ENCODE measurements around the gene DEAF1. TPM values are rescaled to one million over a fixed set of nuclear protein-coding genes. Genes with fewer than 3 reads are reported as not detected.

The DEAF1 gene
- total and polyA plus RNA-seq, 2 of the 13 experiments (the other 11 are each of a cell fraction or from before 2014, with no cell fraction given): 22.3 to 29.6 TPM

DNA sequence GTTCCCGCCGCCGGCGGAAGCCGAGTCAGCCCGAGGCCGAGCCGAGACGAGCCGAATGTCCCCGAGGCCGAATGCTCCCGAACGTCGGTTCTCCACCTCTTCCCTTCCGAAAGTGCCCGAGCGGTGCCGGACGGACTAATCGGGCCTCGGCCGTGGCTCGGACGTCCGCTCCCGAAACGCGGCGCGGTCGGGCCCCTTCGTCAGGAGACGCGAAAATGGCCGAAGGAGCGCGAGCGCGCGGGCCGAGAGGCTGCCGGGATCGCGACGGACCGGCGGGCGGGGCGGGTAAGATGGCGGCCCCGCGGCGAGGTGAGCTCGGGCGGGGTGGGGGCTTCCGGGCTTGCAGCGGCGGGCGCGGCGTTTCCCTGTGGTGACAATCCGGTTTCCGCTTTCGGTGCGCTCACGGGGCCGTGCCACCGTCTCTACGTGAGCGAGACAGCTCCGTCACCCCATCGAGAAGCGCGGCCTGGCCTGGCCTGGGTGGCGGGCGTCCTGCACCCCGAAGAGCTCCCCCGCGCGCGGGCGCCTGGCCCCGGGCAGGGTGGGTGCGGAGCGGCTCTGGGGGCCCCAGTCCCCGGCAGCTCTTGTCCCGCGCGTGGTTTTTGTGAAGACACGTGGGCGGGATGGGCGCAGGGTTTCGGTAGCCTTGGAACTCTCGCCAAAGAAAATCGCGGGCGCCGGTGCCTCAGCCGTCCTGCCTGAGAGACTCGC, 671 bp upstream of the DEAF1 start, which contains the start of gene TMEM80 (continued):
- TF ChIP-seq, protein P1, sequence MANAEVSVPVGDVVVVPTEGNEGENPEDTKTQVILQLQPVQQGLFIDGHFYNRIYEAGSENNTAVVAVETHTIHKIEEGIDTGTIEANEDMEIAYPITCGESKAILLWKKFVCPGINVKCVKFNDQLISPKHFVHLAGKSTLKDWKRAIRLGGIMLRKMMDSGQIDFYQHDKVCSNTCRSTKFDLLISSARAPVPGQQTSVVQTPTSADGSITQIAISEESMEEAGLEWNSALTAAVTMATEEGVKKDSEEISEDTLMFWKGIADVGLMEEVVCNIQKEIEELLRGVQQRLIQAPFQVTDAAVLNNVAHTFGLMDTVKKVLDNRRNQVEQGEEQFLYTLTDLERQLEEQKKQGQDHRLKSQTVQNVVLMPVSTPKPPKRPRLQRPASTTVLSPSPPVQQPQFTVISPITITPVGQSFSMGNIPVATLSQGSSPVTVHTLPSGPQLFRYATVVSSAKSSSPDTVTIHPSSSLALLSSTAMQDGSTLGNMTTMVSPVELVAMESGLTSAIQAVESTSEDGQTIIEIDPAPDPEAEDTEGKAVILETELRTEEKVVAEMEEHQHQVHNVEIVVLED (CRISPR knock-in tag; IDR thresholded peaks at IDR 0.05; ENCODE audit: borderline replicate concordance): peak; percentile 76
- peak; percentile 34; the same call in 1 of the 2 replicates for TF ChIP-seq MEIS2 (CRISPR knock-in tag; IDR thresholded peaks at IDR 0.05)
- no peak for TF ChIP-seq EP300 (IDR thresholded peaks at IDR 0.05; ENCODE audit: low read depth in 2 of 2, low read length in 2 of 2)
- TF ChIP-seq EP300 (CRISPR knock-in tag; IDR thresholded peaks at IDR 0.05; ENCODE audit: borderline replicate concordance): no peak
- TF ChIP-seq, protein P2, sequence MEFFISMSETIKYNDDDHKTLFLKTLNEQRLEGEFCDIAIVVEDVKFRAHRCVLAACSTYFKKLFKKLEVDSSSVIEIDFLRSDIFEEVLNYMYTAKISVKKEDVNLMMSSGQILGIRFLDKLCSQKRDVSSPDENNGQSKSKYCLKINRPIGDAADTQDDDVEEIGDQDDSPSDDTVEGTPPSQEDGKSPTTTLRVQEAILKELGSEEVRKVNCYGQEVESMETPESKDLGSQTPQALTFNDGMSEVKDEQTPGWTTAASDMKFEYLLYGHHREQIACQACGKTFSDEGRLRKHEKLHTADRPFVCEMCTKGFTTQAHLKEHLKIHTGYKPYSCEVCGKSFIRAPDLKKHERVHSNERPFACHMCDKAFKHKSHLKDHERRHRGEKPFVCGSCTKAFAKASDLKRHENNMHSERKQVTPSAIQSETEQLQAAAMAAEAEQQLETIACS (CRISPR knock-in tag; IDR thresholded peaks at IDR 0.05): peak; percentile 64
- TF ChIP-seq AGO1 (IDR thresholded peaks at IDR 0.05; ENCODE audit: low read depth, low read length, poor library complexity, severe bottlenecking): peak; percentile 99
- no peak; the same call in 1 of the 2 replicates for TF ChIP-seq SP2 (CRISPR knock-in tag; IDR thresholded peaks at IDR 0.05)
- TF ChIP-seq, protein P3, sequence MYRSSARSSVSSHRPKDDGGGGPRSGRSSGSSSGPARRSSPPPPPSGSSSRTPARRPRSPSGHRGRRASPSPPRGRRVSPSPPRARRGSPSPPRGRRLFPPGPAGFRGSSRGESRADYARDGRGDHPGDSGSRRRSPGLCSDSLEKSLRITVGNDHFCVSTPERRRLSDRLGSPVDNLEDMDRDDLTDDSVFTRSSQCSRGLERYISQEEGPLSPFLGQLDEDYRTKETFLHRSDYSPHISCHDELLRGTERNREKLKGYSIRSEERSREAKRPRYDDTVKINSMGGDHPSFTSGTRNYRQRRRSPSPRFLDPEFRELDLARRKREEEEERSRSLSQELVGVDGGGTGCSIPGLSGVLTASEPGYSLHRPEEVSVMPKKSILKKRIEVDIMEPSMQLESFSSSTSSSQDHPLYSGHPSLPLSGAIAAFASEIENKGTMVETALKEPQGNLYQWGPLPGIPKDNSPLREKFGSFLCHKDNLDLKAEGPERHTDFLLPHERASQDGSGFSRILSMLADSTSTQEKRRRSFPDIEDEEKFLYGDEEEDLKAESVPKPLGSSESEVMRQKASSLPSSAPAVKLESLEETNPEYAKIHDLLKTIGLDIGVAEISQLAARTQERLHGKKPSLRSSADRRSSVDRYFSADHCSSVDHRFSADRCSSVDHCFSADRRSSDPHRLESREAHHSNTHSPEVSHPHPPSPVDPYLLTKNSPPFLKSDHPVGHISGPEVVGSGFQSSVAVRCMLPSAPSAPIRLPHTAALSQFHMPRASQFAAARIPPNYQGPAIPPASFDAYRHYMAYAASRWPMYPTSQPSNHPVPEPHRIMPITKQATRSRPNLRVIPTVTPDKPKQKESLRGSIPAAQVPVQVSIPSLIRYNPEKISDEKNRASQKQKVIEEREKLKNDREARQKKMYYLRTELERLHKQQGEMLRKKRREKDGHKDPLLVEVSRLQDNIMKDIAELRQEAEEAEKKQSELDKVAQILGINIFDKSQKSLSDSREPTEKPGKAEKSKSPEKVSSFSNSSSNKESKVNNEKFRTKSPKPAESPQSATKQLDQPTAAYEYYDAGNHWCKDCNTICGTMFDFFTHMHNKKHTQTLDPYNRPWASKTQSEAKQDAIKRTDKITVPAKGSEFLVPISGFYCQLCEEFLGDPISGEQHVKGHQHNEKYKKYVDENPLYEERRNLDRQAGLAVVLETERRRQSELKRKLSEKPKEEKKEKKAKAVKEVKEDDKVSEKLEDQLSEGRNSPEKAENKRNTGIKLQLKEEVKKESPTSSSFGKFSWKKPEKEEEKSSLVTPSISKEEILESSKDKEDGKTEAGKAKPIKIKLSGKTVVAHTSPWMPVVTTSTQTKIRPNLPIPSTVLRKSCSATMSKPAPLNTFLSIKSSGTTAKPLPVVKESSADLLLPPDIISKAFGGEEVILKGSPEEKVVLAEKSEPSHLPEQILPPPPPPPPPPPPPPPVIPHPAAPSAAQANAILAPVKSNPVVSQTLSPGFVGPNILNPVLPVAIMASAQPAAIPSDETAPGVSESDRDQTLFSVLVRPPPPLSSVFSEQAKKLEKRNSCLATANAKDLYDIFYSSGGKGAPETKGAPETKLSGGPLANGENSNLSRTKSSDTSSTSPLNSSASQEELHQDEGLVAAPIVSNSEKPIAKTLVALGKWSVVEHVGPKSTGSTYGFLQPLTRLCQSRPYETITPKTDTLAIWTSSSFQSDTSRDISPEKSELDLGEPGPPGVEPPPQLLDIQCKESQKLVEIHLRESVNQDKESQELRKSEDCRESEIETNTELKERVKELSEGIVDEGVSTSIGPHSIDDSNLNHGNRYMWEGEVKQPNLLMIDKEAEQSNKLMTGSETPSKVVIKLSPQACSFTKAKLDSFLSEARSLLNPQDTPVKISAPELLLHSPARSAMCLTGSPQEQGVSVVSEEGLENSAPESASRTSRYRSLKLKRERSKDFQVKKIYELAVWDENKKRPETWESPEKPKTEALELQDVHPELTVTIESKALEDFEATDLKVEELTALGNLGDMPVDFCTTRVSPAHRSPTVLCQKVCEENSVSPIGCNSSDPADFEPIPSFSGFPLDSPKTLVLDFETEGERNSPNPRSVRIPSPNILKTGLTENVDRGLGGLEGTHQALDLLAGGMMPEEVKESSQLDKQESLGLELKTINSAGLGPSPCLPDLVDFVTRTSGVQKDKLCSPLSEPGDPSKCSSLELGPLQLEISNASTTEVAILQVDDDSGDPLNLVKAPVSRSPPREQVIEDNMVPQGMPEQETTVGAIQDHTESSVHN (CRISPR knock-in tag; IDR thresholded peaks at IDR 0.05): 0 out of 2 replicates have a peak, but pooled peaks have one; percentile 25
- no peak for TF ChIP-seq ZNF530 (CRISPR knock-in tag; IDR thresholded peaks at IDR 0.05; ENCODE audit: low read depth)
- TF ChIP-seq SMARCC2 (IDR thresholded peaks at IDR 0.05): no peak
- TF ChIP-seq ZNF563 (CRISPR knock-in tag; IDR thresholded peaks at IDR 0.05): peak; percentile 70
- peak; percentile 58 for TF ChIP-seq PHF20 (CRISPR knock-in tag; IDR thresholded peaks at IDR 0.05)
- TF ChIP-seq ZMYM4 (CRISPR knock-in tag; IDR thresholded peaks at IDR 0.05): no peak; the same call in 1 of the 2 replicates
- TF ChIP-seq ZNF160 (CRISPR knock-in tag; IDR thresholded peaks at IDR 0.05): 0 out of 2 replicates have a peak, but pooled peaks have one; percentile 20
- TF ChIP-seq, protein P4, sequence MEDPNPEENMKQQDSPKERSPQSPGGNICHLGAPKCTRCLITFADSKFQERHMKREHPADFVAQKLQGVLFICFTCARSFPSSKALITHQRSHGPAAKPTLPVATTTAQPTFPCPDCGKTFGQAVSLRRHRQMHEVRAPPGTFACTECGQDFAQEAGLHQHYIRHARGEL (CRISPR knock-in tag; IDR thresholded peaks at IDR 0.05): no peak
- TF ChIP-seq NR2F2 (IDR thresholded peaks at IDR 0.05; ENCODE audit: borderline replicate concordance, low read depth): no peak
